DOHH2 (cell line): ENCODE data around the gene TRMT1.

ENCODE experiments used
- H3F3A ChIP-seq: fragments of 200-600 bp; sonication (generic), shearing (Covaris generic); 2 replicates; pipeline ENCODE4 v1.6.0; 2016; ENCODE audit warnings: antibody characterized with exemption, mild to moderate bottlenecking; ENCODE audit not compliant: control insufficient read depth, insufficient read depth
- H3K27ac ChIP-seq: fragments of 200-600 bp; sonication (generic); 2 replicates; pipeline ENCODE4 v1.5.1; 2014; ENCODE audit warnings: low read depth, mild to moderate bottlenecking, low read length, moderate library complexity
- H3K27me3 ChIP-seq: fragments of 200-600 bp; sonication (generic); 2 replicates; pipeline ENCODE4 v1.6.1; 2014; ENCODE audit warnings: mild to moderate bottlenecking, low read length, mixed read lengths; ENCODE audit not compliant: control insufficient read depth
- H3K36me3 ChIP-seq: fragments of 200-600 bp; sonication (generic); 2 replicates; pipeline ENCODE4 v1.6.1; 2014; ENCODE audit warnings: mild to moderate bottlenecking, low read length, moderate library complexity, mixed read lengths; ENCODE audit not compliant: control insufficient read depth
- H3K4me1 ChIP-seq: fragments of 200-600 bp; sonication (generic); 2 replicates; pipeline ENCODE4 v1.6.1; 2014; ENCODE audit warnings: mild to moderate bottlenecking, low read length, mixed read lengths; ENCODE audit not compliant: control insufficient read depth
- H3K4me2 ChIP-seq: fragments of 200-600 bp; sonication (generic); 2 replicates; pipeline ENCODE4 v1.6.0; 2014; ENCODE audit warnings: mild to moderate bottlenecking, low read length, moderate library complexity
- H3K4me3 ChIP-seq: fragments of 200-600 bp; sonication (generic); 2 replicates; pipeline ENCODE4 v1.5.1; 2014; ENCODE audit warnings: mild to moderate bottlenecking, low read length, mixed read lengths
- H3K79me2 ChIP-seq: fragments of 200-600 bp; sonication (generic); 2 replicates; pipeline ENCODE4 v1.6.1; 2014; ENCODE audit warnings: mild to moderate bottlenecking, low read length, mixed read lengths; ENCODE audit not compliant: control insufficient read depth
- H3K9me2 ChIP-seq: fragments of 200-600 bp; sonication (generic); replicated peaks from 2 replicates; pipeline ENCODE4 v1.6.1; 2014; ENCODE audit warnings: mild to moderate bottlenecking, low read length, mixed read lengths; ENCODE audit not compliant: control insufficient read depth
- H3K9me3 ChIP-seq: fragments of 200-600 bp; sonication (generic); 2 replicates; pipeline ENCODE4 v1.6.1; 2014; ENCODE audit warnings: antibody characterized with exemption, low read length, mixed read lengths; ENCODE audit not compliant: control insufficient read depth, insufficient read depth
- H4K20me1 ChIP-seq: fragments of 200-600 bp; sonication (generic); 2 replicates; pipeline ENCODE4 v1.6.0; 2014; ENCODE audit warnings: low read depth, mild to moderate bottlenecking, antibody characterized with exemption, low read length, moderate library complexity; ENCODE audit not compliant: control insufficient read depth, insufficient read depth
- EZH2phosphoT487 ChIP-seq: fragments of 200-600 bp; sonication (generic); IDR thresholded peaks from 2 replicates; pipeline ENCODE4 v1.6.1; 2017; ENCODE audit warnings: borderline replicate concordance, mild to moderate bottlenecking, antibody characterized with exemption, low read length, moderate library complexity, mixed read lengths
- TF ChIP-seq, protein P1 (sequence below): fragments of 200-600 bp; sonication (generic); IDR thresholded peaks from one replicate; pipeline ENCODE4 v1.5.1; 2014; ENCODE audit warnings: antibody characterized with exemption, mild to moderate bottlenecking, low read depth, low read length; ENCODE audit not compliant: poor library complexity, severe bottlenecking

Gene TRMT1

DNA sequence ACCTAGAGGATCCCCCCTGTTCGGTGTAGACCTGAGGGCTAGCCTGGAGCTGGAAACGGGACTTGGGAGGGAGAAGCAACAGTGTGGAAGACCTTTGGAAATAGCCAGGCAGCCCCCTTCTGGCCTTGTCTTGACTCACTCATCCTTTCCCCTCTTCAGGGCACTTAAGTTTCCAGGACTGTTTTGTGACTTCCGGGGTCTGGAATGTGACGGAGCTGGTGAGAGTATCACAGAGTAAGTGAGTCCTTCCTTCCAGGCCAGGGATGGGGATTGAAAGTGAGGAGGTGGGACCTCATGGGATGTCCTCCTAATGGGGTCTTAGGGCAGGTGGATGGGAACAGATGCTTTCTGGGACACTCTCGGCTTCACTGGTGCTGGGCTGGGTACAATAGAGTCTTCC lies 43.3 kb downstream of the TRMT1 start:
- H3K9me3 ChIP-seq, result no peaks in the 10 kb centered on the region
- H3K9me2 ChIP-seq, result no peaks in the 10 kb centered on the region
- H3K79me2 ChIP-seq, result no peaks in the 10 kb centered on the region
- peaks cover 33% of the 10 kb centered on the region for H3K27me3 ChIP-seq
- no peaks in the 10 kb centered on the region for H4K20me1 ChIP-seq
- H3K4me3 ChIP-seq, result no peak overlapping the region
- H3K4me2 ChIP-seq, result no peak overlapping the region
- no peak overlapping the region for H3K27ac ChIP-seq
- H3K36me3 ChIP-seq, result no peaks in the 10 kb centered on the region
- H3F3A ChIP-seq, result no peaks in the 10 kb centered on the region
- no peak for TF ChIP-seq EZH2phosphoT487
- TF ChIP-seq, protein P1, sequence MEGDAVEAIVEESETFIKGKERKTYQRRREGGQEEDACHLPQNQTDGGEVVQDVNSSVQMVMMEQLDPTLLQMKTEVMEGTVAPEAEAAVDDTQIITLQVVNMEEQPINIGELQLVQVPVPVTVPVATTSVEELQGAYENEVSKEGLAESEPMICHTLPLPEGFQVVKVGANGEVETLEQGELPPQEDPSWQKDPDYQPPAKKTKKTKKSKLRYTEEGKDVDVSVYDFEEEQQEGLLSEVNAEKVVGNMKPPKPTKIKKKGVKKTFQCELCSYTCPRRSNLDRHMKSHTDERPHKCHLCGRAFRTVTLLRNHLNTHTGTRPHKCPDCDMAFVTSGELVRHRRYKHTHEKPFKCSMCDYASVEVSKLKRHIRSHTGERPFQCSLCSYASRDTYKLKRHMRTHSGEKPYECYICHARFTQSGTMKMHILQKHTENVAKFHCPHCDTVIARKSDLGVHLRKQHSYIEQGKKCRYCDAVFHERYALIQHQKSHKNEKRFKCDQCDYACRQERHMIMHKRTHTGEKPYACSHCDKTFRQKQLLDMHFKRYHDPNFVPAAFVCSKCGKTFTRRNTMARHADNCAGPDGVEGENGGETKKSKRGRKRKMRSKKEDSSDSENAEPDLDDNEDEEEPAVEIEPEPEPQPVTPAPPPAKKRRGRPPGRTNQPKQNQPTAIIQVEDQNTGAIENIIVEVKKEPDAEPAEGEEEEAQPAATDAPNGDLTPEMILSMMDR, result no peak
- H3K4me1 ChIP-seq, result no peaks in the 10 kb centered on the region

DNA sequence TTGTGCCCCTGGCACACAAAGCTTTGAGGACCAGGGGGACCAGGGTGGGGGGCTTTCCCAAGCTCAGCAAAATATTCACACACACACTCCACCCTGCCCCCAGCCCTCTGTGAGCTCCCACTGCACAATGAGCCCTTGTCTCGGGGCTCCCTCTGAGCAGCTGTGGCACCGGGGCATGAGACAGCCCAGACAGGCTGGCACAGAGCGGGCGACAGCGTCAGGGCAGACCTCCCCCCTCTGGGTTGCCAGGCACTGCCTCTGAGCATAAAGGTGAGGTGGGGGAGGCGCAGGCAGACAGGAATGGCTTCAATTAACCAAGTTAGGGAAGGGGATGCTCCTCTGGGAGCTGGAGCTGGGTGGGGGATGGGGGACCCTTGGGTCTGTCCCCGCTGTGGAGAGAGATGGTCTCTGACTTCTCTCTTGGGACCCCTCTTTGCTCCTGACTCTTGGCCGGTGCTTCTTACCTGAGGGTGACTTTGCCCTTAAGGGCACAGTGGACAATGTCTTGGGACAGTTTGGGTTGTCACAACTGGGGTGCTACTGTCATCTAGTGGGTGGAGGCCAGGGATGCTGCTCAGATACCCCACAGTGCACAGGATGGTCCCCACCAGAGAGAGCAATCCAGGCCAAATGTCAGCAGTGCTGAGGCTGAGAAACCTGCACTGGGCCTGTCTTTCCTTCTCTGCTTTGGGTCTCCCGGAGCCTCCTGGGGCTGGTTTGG lies 44.2 kb downstream of the TRMT1 start:
- Histone ChIP-seq H3K27me3 (peaks cover 31% of the 10 kb centered on the region), H3K79me2 (no peaks in the 10 kb centered on the region), H3K4me1 (no peaks in the 10 kb centered on the region), H3K9me3 (no peaks in the 10 kb centered on the region), H3K9me2 (no peaks in the 10 kb centered on the region), H3K27ac (no peak overlapping the region), H4K20me1 (no peaks in the 10 kb centered on the region), H3K36me3 (no peaks in the 10 kb centered on the region), H3F3A (no peaks in the 10 kb centered on the region), H3K4me3 (no peak overlapping the region), H3K4me2 (no peak overlapping the region)
- no peak for TF ChIP-seq EZH2phosphoT487
- TF ChIP-seq, protein P1, result no peak

DNA sequence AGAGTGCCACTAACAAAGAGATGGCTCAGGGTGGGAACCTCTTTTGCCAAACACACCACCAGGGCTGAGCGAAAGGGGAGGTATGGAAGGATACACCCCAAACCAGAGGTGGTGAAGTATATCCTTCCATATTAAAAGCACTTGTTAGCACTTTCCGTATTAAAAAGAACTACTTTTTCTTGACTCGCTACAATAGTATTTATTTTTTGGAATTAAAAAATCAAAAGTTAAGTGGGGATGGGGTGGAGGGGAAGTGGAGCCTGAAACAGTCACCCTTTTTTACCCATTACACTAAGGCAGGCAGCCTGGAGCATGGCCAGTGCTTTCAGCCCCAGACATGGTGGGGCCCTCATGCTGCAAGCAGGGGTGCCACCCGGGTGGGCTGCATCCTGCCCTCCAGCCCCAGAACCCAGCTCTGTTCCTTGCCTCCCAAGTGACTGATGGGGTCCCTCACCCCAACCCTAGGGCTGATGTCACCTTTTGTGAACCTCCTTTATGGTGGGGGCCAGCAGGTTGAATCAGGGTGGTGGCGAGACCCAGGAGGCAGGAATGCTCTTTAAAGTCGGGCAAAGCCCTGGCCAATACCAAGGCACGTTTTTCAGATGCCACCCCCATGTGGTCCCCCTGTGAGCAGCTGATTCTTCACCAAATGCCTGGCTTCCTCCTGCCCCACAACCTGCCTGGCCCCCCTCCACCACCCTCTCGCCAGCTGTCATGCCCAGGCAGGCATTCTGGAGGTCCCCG lies 44.9 kb downstream of the TRMT1 start:
- no peaks in the 10 kb centered on the region for H3K79me2 ChIP-seq
- H3K27ac ChIP-seq, result no peak overlapping the region
- peaks cover 31% of the 10 kb centered on the region for H3K27me3 ChIP-seq
- no peaks in the 10 kb centered on the region for H3K4me1 ChIP-seq
- H3F3A ChIP-seq, result no peaks in the 10 kb centered on the region
- no peaks in the 10 kb centered on the region for H4K20me1 ChIP-seq
- H3K4me3 ChIP-seq, result no peak overlapping the region
- H3K9me3 ChIP-seq, result no peaks in the 10 kb centered on the region
- no peak overlapping the region for H3K4me2 ChIP-seq
- H3K36me3 ChIP-seq, result no peaks in the 10 kb centered on the region
- H3K9me2 ChIP-seq, result no peaks in the 10 kb centered on the region
- no peak for TF ChIP-seq EZH2phosphoT487
- TF ChIP-seq, protein P1, result no peak
